Measurements from ENCODE around the gene EEF2K. TPM values are rescaled to one million over a fixed set of nuclear protein-coding genes. Genes with fewer than 3 reads are reported as not detected.
A peak's percentile ranks its signal among the peaks of the same experiment; 100 is the strongest.
"Not testable (repeated sequence)": the region's sequence is repeated elsewhere in the genome, so short reads cannot be mapped to it uniquely, and the experiment has no call there.

Gene EEF2K
- total RNA-seq, 2 donors from 2014 or later, result 22.5 to 29.0 TPM

DNA sequence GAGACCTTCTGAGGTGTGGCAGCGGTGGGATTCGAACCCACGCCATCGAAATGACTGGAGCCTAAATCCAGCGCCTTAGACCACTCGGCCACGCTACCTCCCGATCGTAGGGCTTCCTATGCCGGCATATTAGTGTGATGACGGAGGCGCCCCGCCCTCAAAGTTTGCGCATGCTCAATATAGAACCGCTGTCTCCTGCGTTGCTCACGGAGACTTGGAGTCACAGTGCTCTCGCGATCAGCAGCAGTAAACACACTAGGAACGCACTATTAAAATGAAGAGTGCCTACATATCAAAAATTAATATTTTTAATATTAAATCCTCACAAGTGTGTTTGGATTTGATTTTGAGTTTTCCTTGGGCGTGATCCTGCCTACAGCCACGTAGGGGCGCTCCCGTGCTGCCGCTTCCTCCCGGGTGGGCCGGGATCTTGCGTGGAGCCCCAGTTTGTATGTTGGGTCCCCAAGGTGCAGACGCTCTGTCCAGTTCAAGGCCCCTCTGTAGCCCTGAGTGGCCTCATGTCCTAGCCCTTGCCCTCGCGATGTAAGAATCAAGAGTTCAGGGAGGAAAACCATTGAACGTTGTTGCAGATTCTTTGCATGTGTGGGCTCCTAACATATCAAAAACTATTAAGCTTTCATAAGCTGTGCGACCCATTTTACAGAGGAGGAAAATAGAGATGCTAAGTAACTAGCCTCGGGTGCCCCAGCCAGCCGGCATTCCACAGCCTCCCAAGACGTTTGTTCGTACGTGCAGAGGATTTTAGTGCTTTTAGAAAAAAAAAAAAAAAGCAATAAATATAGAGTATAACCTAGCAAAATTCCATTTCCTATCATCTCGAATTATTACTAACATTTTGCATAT is 10.2 kb upstream of the EEF2K start:
- Mint-ChIP-seq H3K27me3 (no peaks in the 10 kb centered on the region), H3K36me3 (ENCODE audit: low read depth) (peaks cover 23% of the 10 kb centered on the region), H3K9me3 (peaks cover 9% of the 10 kb centered on the region), H3K4me1 (peaks cover 31% of the 10 kb centered on the region), H3K4me3 (peak overlapping the region; percentile 99), H3K27ac (peak overlapping the region; percentile 100)
- ATAC-seq (replicated peaks), result peak; percentile 20

DNA sequence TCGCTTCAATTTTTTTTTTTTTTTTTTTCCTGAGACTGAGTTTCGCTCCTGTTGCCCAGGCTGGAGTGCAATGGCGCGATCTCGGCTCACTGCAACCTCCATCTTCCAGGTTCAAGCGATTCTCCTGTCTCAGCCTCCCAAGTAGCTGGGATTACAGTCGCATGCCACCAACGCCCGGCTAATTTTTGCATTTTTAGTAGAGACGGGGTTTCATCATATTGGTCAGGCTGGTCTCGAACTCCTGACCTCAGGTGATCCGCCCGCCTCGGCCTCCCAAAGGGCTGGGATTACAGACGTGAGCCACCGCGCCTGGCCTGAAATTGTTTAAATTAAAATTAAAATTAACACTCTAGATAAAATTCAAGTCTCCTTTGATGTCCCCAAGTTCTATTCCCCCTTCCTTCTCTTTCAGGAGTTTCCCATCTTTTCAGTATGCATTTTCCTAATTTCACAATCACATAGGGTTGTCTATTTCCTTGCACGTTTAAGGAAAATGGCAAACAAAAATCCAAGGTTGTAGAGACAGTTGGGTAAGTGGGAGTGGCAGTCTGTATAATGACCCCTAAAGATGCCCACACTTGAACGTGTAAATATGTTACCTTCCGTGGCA is 9.4 kb upstream of the EEF2K start:
- Mint-ChIP-seq H3K4me1 (peaks cover 31% of the 10 kb centered on the region), H3K4me3 (peak overlapping the region; percentile 99), H3K27ac (peak overlapping the region; percentile 42), H3K36me3 (ENCODE audit: low read depth) (peaks cover 23% of the 10 kb centered on the region)
- H3K27me3 Mint-ChIP-seq; ATAC-seq (replicated peaks); H3K9me3 Mint-ChIP-seq: not testable (repeated sequence)

DNA sequence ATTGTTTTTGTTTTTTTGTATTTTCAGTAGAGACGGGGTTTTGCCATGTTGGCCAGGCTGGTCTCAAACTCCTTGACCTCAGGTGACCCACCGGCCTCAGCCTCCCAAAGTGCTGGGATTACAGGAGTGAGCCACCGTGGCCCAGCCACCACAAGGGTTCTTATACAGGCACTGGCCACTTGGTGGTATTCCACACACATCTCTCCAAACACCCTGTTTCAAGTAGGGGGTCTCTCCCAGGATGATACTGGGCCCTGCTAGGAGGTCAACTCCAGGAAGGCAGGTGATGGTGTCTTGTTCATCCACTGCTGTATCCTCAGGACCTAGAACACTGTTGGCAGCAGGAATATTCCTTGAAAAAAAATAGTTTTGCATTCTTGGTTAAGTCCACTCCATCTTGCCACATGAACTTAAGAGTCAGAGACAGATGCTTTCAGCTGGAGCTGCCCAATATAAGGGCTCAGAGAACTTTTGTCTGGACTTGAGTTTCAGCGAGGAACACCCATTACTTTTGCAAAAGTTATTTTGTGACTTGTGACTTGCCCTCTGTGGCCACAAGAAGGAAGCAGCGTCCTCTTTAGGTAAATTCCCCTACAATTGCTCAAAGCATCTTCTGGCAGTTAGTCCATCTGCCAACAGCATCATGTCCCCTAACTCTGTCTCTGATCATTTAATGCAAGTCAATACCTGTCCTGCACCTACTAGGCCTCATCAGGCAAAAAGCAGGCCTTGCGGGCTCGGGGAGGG is 7.4 kb upstream of the EEF2K start:
- Mint-ChIP-seq H3K27ac (peak overlapping the region; percentile 58), H3K27me3 (no peaks in the 10 kb centered on the region), H3K4me1 (peaks cover 26% of the 10 kb centered on the region), H3K36me3 (ENCODE audit: low read depth) (peaks cover 19% of the 10 kb centered on the region), H3K4me3 (no peak overlapping the region), H3K9me3 (peaks cover 4% of the 10 kb centered on the region)
- ATAC-seq (replicated peaks), result no peak

DNA sequence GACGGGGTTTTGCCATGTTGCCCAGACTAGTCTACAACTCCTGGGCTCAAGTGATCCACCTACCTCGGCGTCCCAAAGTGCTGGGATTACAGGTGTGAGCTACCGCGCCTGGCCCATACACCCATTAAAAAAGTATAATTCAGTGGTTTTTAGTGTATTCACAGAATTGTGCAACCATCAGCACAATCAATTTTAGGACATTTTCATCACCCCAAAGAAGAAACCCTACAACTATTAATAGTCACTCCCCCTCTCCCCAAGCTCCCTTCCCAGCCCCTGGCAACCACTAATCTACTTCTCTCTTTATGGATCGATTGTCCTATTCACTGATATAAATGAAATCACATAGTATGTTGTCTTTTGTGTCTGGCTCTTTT is 3.8 kb upstream of the EEF2K start:
- Mint-ChIP-seq H3K36me3 (ENCODE audit: low read depth) (peaks cover under 1% of the 10 kb centered on the region), H3K4me1 (peaks cover 5% of the 10 kb centered on the region), H3K4me3 (no peak overlapping the region), H3K27ac (no peak overlapping the region), H3K27me3 (no peaks in the 10 kb centered on the region), H3K9me3 (no peaks in the 10 kb centered on the region)
- no peak for ATAC-seq (replicated peaks)

DNA sequence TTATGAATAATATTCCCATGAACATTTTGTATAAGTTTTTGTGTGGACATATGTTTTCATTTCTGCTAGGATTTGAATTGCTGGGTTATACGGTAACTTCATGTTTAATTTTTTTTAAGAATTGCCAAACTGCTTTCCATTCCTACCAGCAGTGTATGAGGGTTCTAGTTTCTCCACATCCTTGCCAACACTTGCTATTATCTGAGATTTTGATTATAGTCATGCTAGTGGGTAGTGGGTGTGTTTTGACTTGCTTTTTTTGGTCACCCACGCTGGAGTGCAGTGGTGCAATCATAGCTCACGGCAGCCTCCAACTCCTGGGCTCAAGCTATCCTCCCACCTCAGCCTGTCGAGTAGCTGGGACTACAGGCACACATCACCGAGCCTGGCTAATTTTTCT is 3.0 kb upstream of the EEF2K start:
- Mint-ChIP-seq H3K27me3 (no peaks in the 10 kb centered on the region), H3K27ac (no peak overlapping the region), H3K9me3 (no peaks in the 10 kb centered on the region), H3K4me3 (no peak overlapping the region), H3K4me1 (peaks cover 12% of the 10 kb centered on the region), H3K36me3 (ENCODE audit: low read depth) (peaks cover 6% of the 10 kb centered on the region)
- no peak for ATAC-seq (replicated peaks)

DNA sequence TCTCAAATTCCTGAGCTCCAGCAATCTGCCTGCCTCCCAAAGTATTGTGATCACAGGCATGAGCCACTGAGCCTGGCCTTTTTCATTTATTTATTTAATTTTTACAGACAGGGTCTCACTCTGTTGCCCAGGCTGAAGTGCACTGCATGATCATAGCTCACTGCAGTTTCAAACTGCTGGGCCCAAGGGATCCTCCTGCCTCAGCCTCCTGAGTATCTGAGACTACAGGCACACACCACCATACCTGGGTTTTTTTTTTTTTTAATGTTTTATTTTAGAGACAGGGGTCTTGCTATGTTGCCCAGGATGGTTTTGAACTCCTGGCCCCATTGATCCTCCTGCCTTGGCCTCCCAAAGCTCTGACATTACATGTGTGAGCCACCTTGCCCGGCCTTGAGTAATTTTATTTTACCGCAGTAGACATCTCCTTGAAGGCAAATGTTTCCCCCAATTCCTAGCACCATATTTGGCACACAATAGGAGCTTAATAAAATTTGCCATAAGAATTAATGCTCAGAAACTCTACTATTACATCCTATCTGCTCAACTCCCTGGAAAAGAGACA is 1.9 kb upstream of the EEF2K start:
- no peaks in the 10 kb centered on the region for H3K9me3 Mint-ChIP-seq
- no peak for ATAC-seq (replicated peaks)
- peak overlapping the region; percentile 90 for H3K4me3 Mint-ChIP-seq
- H3K27ac Mint-ChIP-seq, result peak overlapping the region; percentile 39
- H3K27me3 Mint-ChIP-seq, result no peaks in the 10 kb centered on the region
- peaks cover 7% of the 10 kb centered on the region for H3K4me1 Mint-ChIP-seq
- H3K36me3 Mint-ChIP-seq (ENCODE audit: low read depth), result peaks cover 6% of the 10 kb centered on the region

DNA sequence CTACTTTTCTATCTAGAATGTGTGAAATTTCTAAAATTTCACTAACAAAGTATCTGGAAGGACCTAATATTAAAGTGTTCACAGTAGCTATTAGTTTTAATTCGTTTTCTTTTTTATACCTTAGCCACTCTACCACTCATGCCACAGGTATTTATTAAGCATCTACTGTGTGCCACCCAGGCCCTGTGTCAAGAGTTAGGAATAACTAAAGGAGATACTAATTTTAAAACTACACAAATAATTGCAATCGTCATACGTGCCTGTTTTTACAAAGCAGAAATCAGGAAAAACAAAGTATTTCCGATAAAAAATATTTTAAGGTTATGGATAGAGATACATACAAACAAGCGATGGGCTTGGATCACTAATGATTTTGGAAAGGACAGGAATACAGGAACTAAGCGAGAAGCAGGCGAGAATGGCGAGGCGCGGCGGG is 483 bp upstream of the EEF2K start:
- Mint-ChIP-seq H3K9me3 (no peaks in the 10 kb centered on the region), H3K4me1 (peaks cover 9% of the 10 kb centered on the region), H3K4me3 (peak overlapping the region; percentile 90), H3K27ac (peak overlapping the region; percentile 71), H3K36me3 (ENCODE audit: low read depth) (peaks cover 6% of the 10 kb centered on the region), H3K27me3 (no peaks in the 10 kb centered on the region)
- ATAC-seq (replicated peaks), result no peak

DNA sequence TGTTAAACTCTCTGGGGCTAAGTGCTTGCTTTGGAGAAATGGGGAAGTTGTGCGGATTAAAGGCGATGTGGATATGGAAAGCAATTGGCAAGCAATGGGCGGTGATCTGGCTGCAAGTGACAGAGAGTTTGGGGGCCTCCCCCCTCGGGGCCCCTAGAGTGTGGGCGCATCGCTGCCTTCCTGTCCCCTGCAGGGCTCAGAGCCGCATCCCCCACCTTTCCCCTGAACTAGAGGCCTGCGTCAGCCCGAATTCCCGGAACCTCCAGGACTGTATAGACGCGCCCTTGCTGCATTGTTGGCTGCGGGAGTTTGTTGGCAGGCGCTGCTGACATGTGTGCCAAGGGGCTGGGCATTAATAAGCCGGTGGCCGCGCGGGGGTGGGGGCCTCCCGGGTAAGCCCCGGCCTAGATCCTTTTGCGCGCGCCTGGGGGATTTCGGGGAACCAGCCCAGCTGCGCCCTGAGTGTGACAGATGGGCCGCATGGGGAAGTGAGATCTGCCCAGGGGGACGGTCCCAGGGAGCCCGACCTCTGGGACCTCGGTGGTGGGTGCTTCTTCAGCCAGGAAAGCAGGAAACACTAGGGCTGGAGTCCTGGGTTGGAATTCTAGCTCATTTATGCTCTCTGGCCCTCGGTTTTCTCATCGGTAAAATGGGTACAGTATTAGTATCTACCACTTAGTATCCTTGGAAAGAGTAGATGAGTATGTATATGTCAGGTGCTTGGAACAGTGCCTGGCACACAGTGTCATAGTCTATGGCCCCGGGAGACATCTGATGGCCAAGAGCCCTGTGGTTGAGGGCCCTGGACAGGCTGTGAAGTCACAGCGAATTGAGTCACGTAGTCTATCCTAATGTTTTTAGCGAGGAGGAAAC is 1.0 kb downstream of the EEF2K start:
- peak overlapping the region; percentile 90 for H3K4me3 Mint-ChIP-seq
- peak; percentile 66 for ATAC-seq (replicated peaks)
- no peaks in the 10 kb centered on the region for H3K27me3 Mint-ChIP-seq
- peak overlapping the region; percentile 87 for H3K27ac Mint-ChIP-seq
- peaks cover 6% of the 10 kb centered on the region for H3K36me3 Mint-ChIP-seq (ENCODE audit: low read depth)
- H3K9me3 Mint-ChIP-seq, result no peaks in the 10 kb centered on the region
- peaks cover 14% of the 10 kb centered on the region for H3K4me1 Mint-ChIP-seq

DNA sequence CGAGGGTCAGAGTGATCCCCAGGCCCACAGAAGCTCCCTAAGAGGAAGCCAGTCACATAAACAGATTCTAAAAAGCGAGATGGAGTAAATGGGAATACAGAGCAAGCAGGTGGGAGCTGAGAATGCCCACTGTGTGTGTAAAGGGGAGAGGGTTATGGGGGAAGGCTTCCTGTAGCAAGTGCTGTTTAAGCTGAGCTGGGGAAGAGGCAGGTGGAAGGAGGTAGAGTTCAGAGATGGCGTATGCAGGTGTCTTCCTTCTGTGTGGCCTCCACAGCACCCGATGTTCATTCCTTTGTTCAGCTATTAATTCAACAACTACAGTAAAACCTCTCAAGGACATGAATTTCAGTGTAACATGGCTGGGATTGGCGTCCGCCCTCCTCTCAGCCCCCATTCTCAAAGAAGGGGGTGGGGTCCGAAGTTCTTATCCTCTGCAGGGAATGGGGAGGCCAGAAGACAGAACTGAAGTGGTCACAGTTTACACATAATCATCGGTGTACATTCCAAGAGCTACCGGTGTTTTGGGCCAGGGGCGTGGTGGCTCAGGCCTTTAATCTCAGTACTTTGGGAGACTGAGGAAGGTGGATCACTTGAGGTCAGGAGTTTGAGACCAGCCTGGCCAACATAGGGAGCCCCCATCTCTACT is 1.8 kb downstream of the EEF2K start:
- ATAC-seq (replicated peaks), result no peak
- H3K4me1 Mint-ChIP-seq, result peaks cover 14% of the 10 kb centered on the region
- peak overlapping the region; percentile 90 for H3K4me3 Mint-ChIP-seq
- peak overlapping the region; percentile 87 for H3K27ac Mint-ChIP-seq
- peaks cover 13% of the 10 kb centered on the region for H3K36me3 Mint-ChIP-seq (ENCODE audit: low read depth)
- no peaks in the 10 kb centered on the region for H3K27me3 Mint-ChIP-seq
- H3K9me3 Mint-ChIP-seq, result no peaks in the 10 kb centered on the region

DNA sequence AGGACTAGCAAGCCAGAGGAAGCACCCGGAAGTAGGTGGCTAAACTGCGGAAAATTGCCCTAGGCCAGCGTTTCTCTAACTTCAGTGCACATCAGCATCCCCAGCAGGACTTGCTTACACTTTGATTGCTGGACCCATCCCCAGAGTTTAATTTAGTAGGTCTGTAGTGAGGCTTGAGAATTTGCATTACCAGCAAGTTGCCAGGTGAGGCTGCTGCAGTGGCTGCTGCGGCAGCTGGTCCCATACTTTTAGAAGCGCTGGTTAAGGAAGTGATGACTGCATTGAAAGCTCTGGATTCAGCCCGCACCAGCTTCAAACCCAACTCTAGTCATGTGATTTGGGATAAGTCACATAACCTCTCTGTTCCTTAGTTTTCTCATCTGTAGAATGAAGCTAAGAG is 4.2 kb downstream of the EEF2K start:
- Mint-ChIP-seq H3K27ac (peak overlapping the region; percentile 22), H3K27me3 (no peaks in the 10 kb centered on the region), H3K9me3 (no peaks in the 10 kb centered on the region), H3K4me1 (peaks cover 14% of the 10 kb centered on the region), H3K4me3 (no peak overlapping the region), H3K36me3 (ENCODE audit: low read depth) (peaks cover 25% of the 10 kb centered on the region)
- ATAC-seq (replicated peaks), result no peak

DNA sequence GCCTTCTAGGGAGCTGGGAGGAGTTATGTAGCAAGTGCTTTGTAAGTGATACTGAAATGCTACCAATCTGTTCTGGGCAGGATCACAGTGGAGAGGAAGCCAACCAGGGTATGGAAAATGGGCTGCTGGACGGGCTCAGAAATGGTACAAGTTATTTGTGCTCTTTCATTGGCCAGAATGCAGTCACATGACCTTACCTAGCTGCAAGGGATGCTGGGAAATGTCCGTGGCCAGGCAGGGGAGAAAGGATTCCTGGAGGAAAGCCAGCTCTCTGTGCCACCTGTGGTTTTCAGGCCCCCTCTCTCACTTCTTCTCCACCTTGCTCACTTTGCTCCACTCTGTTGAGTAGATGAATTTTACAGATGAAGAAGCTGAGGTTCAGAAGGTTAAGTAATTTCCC is 4.8 kb downstream of the EEF2K start:
- peaks cover 14% of the 10 kb centered on the region for H3K4me1 Mint-ChIP-seq
- H3K27me3 Mint-ChIP-seq, result no peaks in the 10 kb centered on the region
- no peak for ATAC-seq (replicated peaks)
- no peaks in the 10 kb centered on the region for H3K9me3 Mint-ChIP-seq
- H3K4me3 Mint-ChIP-seq, result no peak overlapping the region
- peak overlapping the region; percentile 25 for H3K27ac Mint-ChIP-seq
- H3K36me3 Mint-ChIP-seq (ENCODE audit: low read depth), result peaks cover 25% of the 10 kb centered on the region

DNA sequence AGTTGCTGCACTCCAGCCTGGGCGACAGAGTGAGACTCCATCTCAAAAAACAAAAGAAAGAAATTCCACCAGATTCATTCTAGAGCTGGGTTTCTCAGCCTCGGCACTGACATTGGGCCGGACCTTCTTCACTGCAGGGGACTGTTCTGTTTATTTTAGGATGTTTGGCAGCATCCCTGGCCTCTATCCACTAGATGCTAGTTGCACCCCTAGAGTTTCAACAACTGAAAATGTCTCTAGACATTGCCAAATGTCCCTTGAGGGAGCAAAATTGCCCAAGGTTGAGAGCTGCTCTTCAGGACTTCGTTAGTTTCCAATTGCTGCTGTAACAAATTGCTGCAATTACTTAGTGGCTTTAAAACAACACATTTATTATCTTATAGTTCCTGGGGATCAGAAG is 7.2 kb downstream of the EEF2K start:
- ATAC-seq (replicated peaks), result no peak
- Mint-ChIP-seq H3K36me3 (ENCODE audit: low read depth) (peaks cover 19% of the 10 kb centered on the region), H3K27me3 (no peaks in the 10 kb centered on the region), H3K9me3 (no peaks in the 10 kb centered on the region), H3K27ac (no peak overlapping the region), H3K4me3 (no peak overlapping the region), H3K4me1 (peaks cover 11% of the 10 kb centered on the region)

DNA sequence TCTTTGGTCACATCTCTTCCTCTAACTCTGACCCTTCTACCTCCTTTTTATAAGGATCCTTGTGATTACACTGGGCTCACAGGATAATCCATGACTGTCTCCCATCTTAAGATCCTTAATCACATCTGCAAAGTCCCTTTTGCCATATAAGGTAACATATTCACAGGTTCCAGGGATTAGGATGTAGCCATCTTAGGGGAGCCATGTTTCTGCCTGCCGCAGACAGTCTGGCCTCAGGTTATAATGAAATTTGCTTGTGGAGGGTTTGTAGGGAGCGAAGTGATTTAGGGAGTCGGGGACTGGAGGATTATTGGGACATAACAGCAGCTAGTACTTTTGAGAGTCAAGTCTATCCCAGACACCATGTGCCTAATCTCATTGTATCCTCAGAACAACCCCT is 7.7 kb downstream of the EEF2K start:
- Mint-ChIP-seq H3K9me3 (no peaks in the 10 kb centered on the region), H3K36me3 (ENCODE audit: low read depth) (peaks cover 19% of the 10 kb centered on the region), H3K4me3 (no peak overlapping the region), H3K27ac (no peak overlapping the region), H3K4me1 (peaks cover 11% of the 10 kb centered on the region), H3K27me3 (no peaks in the 10 kb centered on the region)
- no peak for ATAC-seq (replicated peaks)
